Cardiac septum (tissue), 1 donor: ENCODE measurements around the gene UGT1A3. TPM values are rescaled to one million over a fixed set of nuclear protein-coding genes. Genes with fewer than 3 reads are reported as not detected.

Experiments
- DNase-seq: peaks from one replicate; pipeline ENCODE4 v3.0.0-alpha.2; 2020; ENCODE audit warnings: low spot score
- intact Hi-C: fragments of 100-400 bp; cut with DNase I; formaldehyde crosslinking; loops from one replicate; pipeline ENCODE4 v1.14.0; 2022
- total RNA-seq: library from RNA; stranded (reverse); fragmentation: NEBNext Ultra II Directional; extraction: Animal tissue kit (Norgen Biotek cat#: 25700); gene quantifications from one replicate; pipeline ENCODE4 v1.2.1, GENCODE V29; 2021
- donor health status: DM: no; HTN: no; CAD: no.

The UGT1A3 gene
- total RNA-seq, 1 donor from 2014 or later: not detected

DNA sequence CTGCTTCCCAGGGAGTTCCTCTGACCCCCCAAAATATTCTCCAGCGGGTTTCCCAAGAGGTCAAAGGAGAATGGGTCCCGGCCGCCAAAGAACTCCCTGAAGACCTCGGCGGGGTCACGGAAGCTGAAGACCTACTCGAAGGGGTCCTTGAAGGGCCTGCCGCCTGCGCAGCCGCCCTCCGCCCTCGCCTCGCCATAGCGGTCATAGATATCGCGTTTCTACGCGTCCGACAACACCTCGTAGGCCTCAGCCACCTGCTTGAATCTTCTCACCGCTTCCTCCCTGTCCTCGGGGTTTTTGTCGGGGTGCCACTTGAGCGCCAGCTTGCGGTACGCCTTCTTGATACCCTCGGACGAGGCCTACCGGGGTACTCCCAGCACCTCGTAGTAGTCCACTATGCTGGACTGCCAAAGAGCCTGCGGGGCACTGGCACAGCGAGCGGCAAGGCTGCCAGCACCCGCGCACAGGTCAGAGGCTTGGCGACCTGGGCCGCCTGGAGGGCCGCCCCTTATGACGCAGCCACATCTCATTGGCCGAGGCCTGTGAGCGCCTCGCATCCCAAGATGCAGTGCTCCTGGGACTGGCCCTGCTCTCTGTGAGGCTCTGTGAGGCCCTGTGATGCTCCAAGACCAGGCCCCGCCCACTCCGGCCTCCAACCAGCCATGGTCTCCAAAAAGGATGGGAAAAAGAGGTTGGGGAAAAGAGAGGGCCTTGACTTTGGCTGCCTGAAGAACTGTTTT, 26.2 kb downstream of the UGT1A3 start:
- DNase-seq: no peak
- intact Hi-C loops: no loop called here

DNA sequence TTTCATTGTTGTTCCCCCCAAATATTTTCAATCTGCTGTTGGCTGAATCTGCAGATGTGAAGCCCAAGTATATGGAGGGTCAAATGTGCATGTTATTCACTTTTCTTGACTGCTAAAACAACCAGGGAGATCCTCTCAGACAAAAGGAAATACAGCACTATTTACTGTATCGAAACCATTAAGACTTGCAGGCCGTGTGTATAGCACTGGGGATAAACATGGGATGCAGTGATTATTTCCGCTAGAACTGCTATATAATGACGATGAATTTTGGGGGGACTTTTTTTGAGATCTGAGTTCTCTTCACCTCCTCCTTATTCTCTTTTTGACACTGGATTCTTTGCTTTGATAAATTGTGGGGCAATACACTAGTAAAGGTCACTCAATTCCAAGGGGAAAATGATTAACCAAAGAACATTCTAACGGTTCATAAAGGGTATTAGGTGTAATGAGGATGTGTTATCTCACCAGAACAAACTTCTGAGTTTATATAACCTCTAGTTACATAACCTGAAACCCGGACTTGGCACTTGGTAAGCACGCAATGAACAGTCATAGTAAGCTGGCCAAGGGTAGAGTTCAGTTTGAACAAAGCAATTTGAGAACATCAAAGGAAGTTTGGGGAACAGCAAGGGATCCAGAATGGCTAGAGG, 27.7 kb downstream of the UGT1A3 start:
- DNase-seq: no peak
- intact Hi-C loops: no loop called here

DNA sequence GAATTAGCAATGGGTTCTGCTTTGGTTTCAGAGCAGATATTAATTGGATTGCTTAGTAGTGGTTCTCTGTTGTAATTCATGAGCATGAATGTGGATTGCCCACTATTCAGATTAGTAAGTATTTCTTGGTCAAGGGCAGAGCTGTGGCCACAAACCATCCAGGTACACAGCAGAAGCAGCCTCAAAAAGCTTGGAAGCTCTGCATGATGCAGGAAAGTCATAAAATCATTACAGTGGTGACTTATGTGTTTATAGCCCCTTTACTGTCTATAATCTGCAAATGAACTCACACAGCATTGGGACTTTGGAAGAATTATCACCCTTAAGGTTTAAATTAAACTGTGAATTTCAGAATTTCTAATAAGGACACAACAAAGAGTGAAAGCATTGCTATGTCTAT, 29.3 kb downstream of the UGT1A3 start:
- DNase-seq: no peak
- intact Hi-C loops: no loop called here

DNA sequence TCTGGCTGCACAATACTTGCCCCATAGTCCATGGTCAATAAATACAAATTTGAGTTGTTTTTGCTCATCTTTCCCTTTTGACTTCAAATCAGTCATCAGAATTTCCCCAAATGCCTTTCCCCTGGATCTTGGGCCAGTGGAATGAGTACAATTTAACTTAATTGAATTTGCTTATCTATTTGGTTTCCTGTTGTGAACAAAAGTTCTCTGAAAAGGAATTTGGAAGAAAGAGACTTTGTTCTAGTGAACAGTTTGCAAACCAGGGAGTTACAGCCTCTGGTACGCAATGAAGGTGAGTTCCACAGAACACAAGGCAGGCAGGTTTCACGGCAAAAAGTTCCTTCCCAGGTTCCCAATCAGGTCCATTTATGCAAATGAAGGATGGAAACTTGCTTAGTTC, 30.0 kb downstream of the UGT1A3 start:
- no peak for DNase-seq
- intact Hi-C loops: no loop called here

DNA sequence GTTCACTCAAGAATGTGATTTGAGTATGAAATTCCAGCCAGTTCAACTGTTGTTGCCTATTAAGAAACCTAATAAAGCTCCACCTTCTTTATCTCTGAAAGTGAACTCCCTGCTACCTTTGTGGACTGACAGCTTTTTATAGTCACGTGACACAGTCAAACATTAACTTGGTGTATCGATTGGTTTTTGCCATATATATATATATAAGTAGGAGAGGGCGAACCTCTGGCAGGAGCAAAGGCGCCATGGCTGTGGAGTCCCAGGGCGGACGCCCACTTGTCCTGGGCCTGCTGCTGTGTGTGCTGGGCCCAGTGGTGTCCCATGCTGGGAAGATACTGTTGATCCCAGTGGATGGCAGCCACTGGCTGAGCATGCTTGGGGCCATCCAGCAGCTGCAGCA, 31.2 kb downstream of the UGT1A3 start, which contains the start of gene UGT1A1:
Gene UGT1A1, plus strand, starts transcription at position 228 of the 400 bp plus-strand sequence. Its CDS starts 18 bp downstream, at position 246.
- intact Hi-C loops: no loop called here
- DNase-seq: no peak

DNA sequence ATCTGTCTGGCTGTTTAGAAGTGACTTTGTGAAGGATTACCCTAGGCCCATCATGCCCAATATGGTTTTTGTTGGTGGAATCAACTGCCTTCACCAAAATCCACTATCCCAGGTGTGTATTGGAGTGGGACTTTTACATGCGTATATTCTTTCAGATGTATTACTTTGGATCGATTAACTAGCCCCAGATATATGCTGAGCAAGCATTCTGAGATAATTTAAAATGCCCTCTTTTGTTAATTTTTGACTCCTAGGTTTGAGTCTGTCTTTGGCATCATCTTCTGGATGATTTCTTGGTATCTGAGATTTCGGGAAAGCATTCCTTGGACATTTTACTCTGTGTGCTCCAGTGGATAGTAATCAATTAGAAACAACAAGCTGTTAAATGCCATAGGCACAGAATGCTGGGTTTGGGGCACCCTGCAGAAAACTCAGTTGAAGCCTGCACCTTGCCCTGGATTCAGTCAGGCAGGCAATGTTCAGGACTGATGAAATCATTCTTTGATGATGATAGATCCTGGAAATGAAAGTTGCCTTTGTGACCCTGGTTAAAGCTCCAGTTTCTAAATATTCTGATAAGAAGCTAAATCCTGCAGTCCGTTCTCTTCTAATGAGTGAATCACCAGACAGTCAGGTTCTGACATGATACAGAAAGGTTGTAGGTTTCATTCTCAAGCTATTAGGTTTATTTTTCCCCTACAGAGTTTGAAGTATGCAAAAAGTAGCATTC, 32.4 kb downstream of the UGT1A3 start:
- no peak for DNase-seq
- intact Hi-C loops: no loop called here

DNA sequence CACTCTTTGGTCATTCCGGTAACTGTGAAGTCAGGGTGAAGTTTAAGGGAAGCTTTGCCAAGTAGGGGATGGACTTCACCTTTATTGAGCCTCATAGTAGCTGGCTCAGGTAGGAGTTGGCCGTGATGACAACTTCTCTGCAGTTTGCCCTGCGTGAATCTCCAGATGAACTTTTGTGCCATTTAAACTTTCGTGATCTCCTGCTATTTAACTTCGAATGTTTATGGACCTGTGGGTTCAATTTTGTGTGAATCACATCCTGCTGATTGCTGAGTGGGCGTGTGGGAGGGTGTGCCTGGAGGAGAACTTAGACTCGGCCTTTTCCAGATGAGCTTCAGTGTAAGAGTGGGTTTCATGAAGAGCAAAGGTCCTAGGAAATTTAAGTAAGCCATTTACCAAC, 35.4 kb downstream of the UGT1A3 start:
- DNase-seq: no peak
- intact Hi-C loops: no loop called here

DNA sequence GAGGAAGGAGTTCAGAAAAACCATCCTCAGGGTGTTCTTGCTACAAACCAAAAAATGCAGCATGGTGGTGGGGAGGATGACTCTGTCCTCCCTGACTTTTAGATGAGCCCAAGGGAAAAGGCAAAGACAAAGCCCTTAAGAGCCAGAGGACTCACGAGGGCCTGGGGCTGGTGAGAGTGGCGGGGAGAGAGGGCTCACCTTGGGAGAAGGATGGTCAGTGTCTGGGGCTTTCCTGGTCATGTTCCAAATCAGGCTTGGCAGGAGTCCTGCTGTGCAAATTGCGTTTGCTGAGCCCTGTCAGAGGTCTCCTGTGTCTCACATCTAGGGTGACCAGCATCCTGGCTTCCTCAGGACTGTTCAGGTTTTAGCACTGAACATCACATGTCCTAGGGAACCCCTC, 35.9 kb downstream of the UGT1A3 start:
- intact Hi-C loops: no loop called here
- no peak for DNase-seq

DNA sequence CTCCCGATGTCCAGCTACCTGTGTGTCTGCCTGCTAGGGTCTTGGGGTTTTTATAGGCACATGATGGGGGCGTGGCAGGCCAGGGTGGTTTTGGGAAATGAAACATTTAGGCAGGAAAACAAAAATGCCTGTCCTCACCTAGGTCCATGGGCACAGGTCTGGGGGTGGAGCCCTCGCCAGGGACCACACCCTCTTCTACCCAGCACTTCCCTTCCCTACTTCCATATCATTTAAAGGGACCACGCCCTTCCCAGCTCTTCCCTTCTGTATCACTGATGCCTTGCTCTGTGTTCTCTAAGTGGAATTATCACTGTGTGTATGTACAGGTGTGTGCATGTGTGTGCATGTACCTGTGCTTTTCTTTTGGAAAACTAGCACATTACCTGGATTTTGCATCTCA, 37.6 kb downstream of the UGT1A3 start:
- DNase-seq: no peak
- intact Hi-C loops: no loop called here

DNA sequence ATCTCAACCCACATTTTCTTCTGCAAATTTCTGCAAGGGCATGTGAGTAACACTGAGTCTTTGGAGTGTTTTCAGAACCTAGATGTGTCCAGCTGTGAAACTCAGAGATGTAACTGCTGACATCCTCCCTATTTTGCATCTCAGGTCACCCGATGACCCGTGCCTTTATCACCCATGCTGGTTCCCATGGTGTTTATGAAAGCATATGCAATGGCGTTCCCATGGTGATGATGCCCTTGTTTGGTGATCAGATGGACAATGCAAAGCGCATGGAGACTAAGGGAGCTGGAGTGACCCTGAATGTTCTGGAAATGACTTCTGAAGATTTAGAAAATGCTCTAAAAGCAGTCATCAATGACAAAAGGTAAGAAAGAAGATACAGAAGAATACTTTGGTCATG, 39.2 kb downstream of the UGT1A3 start:
- no peak for DNase-seq
- intact Hi-C loops: no loop called here

DNA sequence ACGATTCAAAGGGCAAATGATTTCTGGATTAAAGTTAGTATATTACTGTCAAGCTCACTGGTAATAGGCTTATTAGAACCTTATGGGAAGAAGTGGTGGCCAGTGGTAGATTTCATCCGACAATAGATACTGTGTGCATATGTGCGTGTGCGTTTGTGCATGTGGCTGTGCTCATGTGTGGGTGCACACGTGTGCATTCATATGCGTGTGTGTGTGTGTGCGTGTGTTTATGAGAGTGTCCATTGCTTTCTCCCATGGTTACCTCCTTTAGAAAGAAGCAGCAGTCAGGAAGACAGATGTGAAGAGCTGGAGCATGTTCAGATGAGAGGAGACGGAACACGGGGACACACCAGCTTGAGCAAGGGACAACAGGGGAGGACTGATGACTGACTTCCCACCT, 40.4 kb downstream of the UGT1A3 start:
- DNase-seq: no peak
- intact Hi-C loops: no loop called here

DNA sequence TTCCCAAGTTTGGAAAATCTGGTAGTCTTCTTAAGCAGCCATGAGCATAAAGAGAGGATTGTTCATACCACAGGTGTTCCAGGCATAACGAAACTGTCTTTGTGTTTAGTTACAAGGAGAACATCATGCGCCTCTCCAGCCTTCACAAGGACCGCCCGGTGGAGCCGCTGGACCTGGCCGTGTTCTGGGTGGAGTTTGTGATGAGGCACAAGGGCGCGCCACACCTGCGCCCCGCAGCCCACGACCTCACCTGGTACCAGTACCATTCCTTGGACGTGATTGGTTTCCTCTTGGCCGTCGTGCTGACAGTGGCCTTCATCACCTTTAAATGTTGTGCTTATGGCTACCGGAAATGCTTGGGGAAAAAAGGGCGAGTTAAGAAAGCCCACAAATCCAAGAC, 43.3 kb downstream of the UGT1A3 start:
- no peak for DNase-seq

DNA sequence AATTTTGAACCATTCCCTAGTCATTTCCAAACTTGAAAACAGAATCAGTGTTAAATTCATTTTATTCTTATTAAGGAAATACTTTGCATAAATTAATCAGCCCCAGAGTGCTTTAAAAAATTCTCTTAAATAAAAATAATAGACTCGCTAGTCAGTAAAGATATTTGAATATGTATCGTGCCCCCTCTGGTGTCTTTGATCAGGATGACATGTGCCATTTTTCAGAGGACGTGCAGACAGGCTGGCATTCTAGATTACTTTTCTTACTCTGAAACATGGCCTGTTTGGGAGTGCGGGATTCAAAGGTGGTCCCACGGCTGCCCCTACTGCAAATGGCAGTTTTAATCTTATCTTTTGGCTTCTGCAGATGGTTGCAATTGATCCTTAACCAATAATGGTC, 43.7 kb downstream of the UGT1A3 start:
- DNase-seq: no peak
- intact Hi-C loops: no loop called here

More for the DNA sequence above, 43.3 kb downstream of the UGT1A3 start:
- intact Hi-C loops: no loop called here

DNA sequence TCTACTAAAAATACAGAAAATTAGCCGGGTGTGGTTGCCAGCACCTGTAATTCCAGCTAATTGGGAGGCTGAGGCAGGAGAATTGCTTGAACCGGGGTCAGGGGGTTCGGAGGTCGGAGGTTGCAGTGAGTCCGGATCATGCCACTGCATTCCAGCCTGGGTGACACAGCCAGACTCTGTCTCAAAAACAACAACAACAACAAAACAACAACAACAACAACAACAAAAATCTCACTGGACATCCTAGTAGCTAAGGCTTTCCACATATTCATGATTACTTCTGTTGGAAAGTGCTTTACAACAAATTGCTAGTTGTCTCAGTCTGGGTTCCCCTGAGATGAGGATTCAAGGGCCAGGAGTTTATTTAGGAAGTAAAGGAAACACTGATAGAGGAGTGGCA, 45.0 kb downstream of the UGT1A3 start:
- intact Hi-C loops: no loop called here
- DNase-seq: no peak

DNA sequence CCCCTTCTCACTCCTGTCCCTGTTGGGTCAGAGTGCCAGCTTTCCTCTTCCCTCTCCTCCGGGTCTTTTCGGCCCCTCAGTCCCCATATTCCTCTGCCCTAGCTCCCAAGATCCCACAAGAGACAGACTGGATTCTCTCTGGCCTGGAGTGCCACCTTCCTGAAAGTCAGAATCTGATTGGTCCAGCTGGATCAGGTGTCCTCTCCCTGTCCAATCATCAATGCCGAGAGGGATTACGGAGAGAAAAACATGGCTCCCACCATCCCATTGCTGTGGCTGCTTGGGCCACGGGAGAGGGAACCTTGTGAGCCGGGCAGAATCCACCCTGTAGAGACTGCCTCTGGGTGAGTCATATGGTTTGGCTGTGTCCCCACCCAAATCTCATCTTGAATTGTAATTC, 46.6 kb downstream of the UGT1A3 start:
- no peak for DNase-seq
- intact Hi-C loops: no loop called here

DNA sequence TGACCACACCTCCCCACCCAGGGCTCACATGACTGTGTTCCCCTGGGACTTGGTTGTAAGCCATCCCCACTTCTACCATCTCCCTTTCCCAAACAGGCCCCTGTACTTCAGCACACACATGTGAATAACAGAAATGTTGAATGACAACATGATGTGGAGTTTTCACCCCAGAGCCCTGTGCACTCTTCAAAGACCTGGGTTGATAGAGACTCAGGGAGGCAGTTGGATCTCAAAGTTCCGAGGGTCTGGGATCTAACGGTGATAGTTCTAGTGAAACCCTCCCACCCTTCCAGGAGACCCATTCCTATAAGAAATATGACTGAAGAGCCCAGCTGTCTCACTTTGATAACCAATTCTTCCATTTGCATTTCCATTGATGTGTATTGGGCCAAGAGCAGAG, 49.2 kb downstream of the UGT1A3 start, which contains the start of gene MROH2A:
Gene MROH2A, plus strand, starts transcription at position 301 of the 400 bp plus-strand sequence. CDS start 1,029 bp downstream, outside the sequence.
- intact Hi-C loops: no loop called here
- no peak for DNase-seq

DNA sequence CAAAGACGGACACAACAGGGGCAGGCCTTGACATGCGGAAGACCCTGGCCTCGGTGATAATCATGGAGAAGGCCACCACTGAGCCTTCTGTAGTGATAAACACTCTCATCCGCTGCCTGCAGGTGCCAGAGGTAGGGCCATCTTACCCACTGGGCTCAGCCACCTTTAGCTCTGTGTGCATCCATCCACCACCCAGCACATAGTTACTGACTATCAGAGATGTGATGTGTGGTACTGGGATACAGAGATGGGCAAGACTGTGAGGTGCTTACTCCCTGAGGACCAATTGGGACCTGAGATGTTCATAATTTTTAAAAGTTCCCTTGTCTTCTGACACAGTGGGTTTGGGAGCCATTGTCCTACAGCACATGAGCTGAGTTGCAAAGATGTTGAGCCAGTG, 50.9 kb downstream of the UGT1A3 start:
- no peak for DNase-seq

DNA sequence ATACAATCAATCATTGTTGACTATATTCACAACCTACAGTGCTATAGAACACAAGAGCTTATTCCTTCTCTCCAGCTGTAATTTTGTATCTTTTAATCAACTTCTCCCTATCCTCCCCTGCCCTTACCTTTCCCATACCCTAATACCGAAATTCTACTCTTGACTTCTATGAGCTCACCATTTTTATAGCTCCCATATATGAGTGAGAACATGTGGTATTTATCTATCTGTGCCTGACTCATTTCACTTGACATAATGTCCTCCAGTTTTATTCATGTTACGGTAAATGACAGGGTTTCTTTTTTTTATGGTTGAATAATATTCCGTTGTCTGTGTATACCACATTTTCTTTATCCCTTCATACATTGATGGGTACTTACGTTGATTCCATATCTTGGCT, 51.9 kb downstream of the UGT1A3 start:
- DNase-seq: no peak
- intact Hi-C loops: no loop called here

More for the DNA sequence above, 50.9 kb downstream of the UGT1A3 start:
- intact Hi-C loops: no loop called here

DNA sequence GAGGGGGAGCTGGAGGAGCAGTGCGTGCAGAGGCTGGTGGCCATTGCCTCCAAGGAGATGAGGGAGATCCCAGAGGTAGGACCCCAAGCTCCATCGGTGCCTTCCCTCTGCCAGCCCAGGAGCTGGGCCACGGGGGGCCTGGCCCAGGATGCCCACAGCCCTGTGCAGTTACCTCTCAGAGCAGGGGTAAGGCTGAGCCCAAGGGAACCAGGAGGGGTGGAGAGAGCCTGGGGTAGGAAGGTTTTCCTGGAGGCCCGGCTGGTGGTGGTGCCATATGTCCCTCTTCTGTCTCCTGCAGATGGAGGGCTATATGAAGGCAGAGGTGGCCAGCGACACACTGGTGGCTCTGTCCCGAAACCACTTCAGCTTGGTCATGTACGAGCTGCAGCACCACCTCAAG, 60.7 kb downstream of the UGT1A3 start:
- intact Hi-C loops: no loop called here
- DNase-seq: no peak

DNA sequence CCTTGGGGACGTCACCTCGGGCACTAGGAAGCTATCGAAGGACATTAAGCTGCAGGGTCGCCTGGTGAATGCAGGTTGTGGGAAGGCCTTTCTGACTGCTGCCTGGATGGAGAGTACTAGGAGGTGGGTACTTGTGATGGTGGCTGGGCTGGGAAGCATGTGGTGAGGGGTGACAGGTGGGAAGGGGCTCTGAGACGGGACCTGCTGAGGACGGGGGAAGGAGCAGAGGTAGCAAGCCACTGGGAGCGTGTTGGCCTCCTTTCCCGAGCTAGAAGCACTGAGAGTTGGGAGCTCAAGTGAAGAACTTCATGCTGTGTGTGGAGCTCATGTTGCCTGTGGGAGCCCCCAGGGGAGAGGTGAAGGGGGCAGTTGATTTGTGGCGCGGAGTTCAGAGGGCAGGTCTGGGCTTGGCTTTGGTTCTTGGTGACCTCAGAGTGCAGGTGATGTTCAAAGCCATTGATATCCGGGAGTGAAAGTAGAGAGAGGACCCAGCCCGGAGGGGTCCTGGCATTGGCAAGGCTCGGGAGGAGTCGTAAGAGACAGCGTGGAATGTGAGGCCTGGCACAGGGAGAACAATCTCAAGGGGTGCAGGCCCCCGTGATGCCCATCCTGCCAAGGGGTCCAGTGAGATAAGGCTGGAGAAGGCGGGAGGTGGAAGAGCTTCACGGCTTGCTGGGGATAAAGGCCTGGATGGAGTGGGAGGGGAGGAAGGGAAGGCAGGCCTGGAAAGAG, 62.5 kb downstream of the UGT1A3 start:
- no peak for DNase-seq
- intact Hi-C loops: no loop called here
